K562 (cell line): ENCODE data around the gene RACK1. TPM values are rescaled to one million over a fixed set of nuclear protein-coding genes. Genes with fewer than 3 reads are reported as not detected.

ENCODE experiments used
- ARID1B ChIP-seq: fragments of 450-650 bp; IDR thresholded peaks from 2 replicates; pipeline ENCODE4 v1.6.1; 2016; ENCODE audit warnings: antibody characterized with exemption, mild to moderate bottlenecking, inconsistent platforms
- BRD4 ChIP-seq: fragments of 200-600 bp; sonication (generic); IDR thresholded peaks from 2 replicates; pipeline ENCODE4 v1.6.1; 2017; ENCODE audit warnings: inconsistent platforms
- CTBP1 ChIP-seq: fragments of 450-650 bp; IDR thresholded peaks from 2 replicates; pipeline ENCODE4 v1.6.1; 2016; ENCODE audit warnings: borderline replicate concordance
- HMG20A ChIP-seq: fragments of 450-650 bp; formaldehyde crosslinking; conservative IDR thresholded peaks from 2 replicates; pipeline ENCODE4 v1.4.0; 2020; ENCODE audit warnings: mild to moderate bottlenecking, mixed read lengths
- HNRNPLL ChIP-seq: fragments of 200-400 bp; formaldehyde crosslinking; IDR thresholded peaks from 2 replicates; pipeline ENCODE4 v1.6.1; 2017; ENCODE audit warnings: low read length, low read depth, mild to moderate bottlenecking; ENCODE audit not compliant: poor library complexity, severe bottlenecking
- KDM1A ChIP-seq, 2 experiments: fragments of 450-650 bp; IDR thresholded peaks; 2 replicates each; pipeline ENCODE4 v1.6.1; 2016; ENCODE audit warnings: mild to moderate bottlenecking in 2 of 2
- MCM3 ChIP-seq: fragments of 450-650 bp; IDR thresholded peaks from 2 replicates; pipeline ENCODE4 v1.6.1; 2016
- MEIS2 ChIP-seq: fragments of 450-650 bp; IDR thresholded peaks from 2 replicates; pipeline ENCODE4 v1.6.1; 2014; ENCODE audit warnings: mild to moderate bottlenecking; ENCODE audit not compliant: partially characterized antibody
- MYNN ChIP-seq, 2 experiments: sonication (generic); formaldehyde crosslinking in 1 of 2; IDR thresholded peaks; 2 replicates each; pipeline versions ENCODE4 v1.5.0 to v1.6.1; 2016 to 2020; ENCODE audit warnings: antibody characterized with exemption in 1 of 2, missing genetic modification reagents in 1 of 2
- NCOR1 ChIP-seq: fragments of 450-650 bp; IDR thresholded peaks from 2 replicates; pipeline ENCODE4 v1.6.1; 2016; ENCODE audit warnings: mild to moderate bottlenecking, moderate library complexity
- NR2C1 ChIP-seq, 2 experiments: fragments of 450-650 bp; IDR thresholded peaks; 2 replicates each; pipeline ENCODE4 v1.6.1; 2017; ENCODE audit warnings: mild to moderate bottlenecking in 2 of 2, antibody characterized with exemption in 1 of 2, inconsistent platforms in 1 of 2, missing compliant biosample characterization in 1 of 2, missing genetic modification characterization in 1 of 2
- PML ChIP-seq: IDR thresholded peaks from 2 replicates; pipeline ENCODE4 v1.6.1; 2012; ENCODE audit warnings: low read length, inconsistent platforms
- POLR2AphosphoS5 ChIP-seq: IDR thresholded peaks from 2 replicates; pipeline ENCODE4 v1.6.1; 2011; ENCODE audit warnings: mild to moderate bottlenecking, low read depth, low read length, moderate library complexity; ENCODE audit not compliant: control insufficient read depth, insufficient read depth
- POLR2G ChIP-seq: fragments of 200-400 bp; formaldehyde crosslinking; IDR thresholded peaks from 2 replicates; pipeline ENCODE4 v1.6.1; 2017; ENCODE audit warnings: low read depth, mild to moderate bottlenecking, antibody characterized with exemption, low read length, moderate library complexity
- RB1 ChIP-seq: fragments of 450-650 bp; IDR thresholded peaks from 2 replicates; pipeline ENCODE4 v1.6.1; 2017; ENCODE audit warnings: low read depth, mild to moderate bottlenecking
- TCF7 ChIP-seq: sonication (generic); IDR thresholded peaks from 2 replicates; pipeline ENCODE4 v1.6.1; 2016; ENCODE audit warnings: antibody characterized with exemption, borderline replicate concordance
- TEAD4 ChIP-seq, 2 experiments: sonication (generic) in 1 of 2; formaldehyde crosslinking in 1 of 2; IDR thresholded peaks; 2 replicates each; pipeline versions ENCODE4 v1.6.1 to v1.8.0; 2012 to 2022; ENCODE audit warnings: borderline replicate concordance in 1 of 2, inconsistent platforms in 1 of 2, low read length in 1 of 2, mild to moderate bottlenecking in 1 of 2, missing genetic modification reagents in 1 of 2
- polyA plus RNA-seq, 8 experiments: library from polyadenylated mRNA; depleted of rRNA in 4 of 8; stranded (reverse) in 5 of 8; unstranded in 3 of 8; fragments of >200 nt; fragmentation: Nextera tagmentation in 2 of 8; fragmentation: Illumina TruSeq in 1 of 8; extraction: Ambion mirVana in 2 of 8; extraction: Trizol in 1 of 8; gene quantifications; 2 replicates each; pipeline versions ENCODE4 v1.2.1 to v1.2.3, GENCODE V29; 2011 to 2014; ENCODE audit warnings: inconsistent platforms in 1 of 8, missing spikeins in 1 of 8
- total RNA-seq, 7 experiments: library from RNA; depleted of rRNA in 6 of 7; stranded (reverse); fragments of >200 nt in 6 of 7; fragmentation: Illumina TruSeq in 2 of 7; extraction: Trizol in 2 of 7; gene quantifications; 2 replicates each; pipeline versions ENCODE4 v1.2.1 to v1.2.3, GENCODE V29; 2011 to 2021; ENCODE audit warnings: low replicate concordance in 1 of 7
- TF ChIP-seq, protein P1 (sequence below): fragments of 250-450 bp; sonication (Bioruptor Pico); IDR thresholded peaks from 2 replicates; pipeline ENCODE4 v1.4.0; 2020; ENCODE audit warnings: mild to moderate bottlenecking, moderate library complexity, borderline replicate concordance

RACK1 gene
- total and polyA plus RNA-seq, 9 of the 15 experiments (the other 6 are each of a cell fraction or from before 2014, with no cell fraction given): 2,303 to 5,311 (median 3,833) TPM

GRCh38 chr5:181259283-181259682 is 15.6 kb upstream of the RACK1 start (continued):
- TF ChIP-seq, protein P1, sequence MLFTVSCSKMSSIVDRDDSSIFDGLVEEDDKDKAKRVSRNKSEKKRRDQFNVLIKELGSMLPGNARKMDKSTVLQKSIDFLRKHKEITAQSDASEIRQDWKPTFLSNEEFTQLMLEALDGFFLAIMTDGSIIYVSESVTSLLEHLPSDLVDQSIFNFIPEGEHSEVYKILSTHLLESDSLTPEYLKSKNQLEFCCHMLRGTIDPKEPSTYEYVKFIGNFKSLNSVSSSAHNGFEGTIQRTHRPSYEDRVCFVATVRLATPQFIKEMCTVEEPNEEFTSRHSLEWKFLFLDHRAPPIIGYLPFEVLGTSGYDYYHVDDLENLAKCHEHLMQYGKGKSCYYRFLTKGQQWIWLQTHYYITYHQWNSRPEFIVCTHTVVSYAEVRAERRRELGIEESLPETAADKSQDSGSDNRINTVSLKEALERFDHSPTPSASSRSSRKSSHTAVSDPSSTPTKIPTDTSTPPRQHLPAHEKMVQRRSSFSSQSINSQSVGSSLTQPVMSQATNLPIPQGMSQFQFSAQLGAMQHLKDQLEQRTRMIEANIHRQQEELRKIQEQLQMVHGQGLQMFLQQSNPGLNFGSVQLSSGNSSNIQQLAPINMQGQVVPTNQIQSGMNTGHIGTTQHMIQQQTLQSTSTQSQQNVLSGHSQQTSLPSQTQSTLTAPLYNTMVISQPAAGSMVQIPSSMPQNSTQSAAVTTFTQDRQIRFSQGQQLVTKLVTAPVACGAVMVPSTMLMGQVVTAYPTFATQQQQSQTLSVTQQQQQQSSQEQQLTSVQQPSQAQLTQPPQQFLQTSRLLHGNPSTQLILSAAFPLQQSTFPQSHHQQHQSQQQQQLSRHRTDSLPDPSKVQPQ (CRISPR knock-in tag): no peak
- TF ChIP-seq BRD4 (no peak), ARID1B (0 out of 2 replicates have a peak, but pooled peaks have one; percentile 36), HNRNPLL (no peak), TEAD4 (IDR thresholded peaks at IDR 0.05; ENCODE audit: low read length) (peak; percentile 59), TEAD4 (CRISPR knock-in tag; IDR thresholded peaks at IDR 0.05; ENCODE audit: borderline replicate concordance) (no peak), CTBP1 (peak; percentile 55), POLR2AphosphoS5 (peak; percentile 23; the same call in 1 of the 2 replicates), NR2C1 (IDR thresholded peaks at IDR 0.05) (no peak), NR2C1 (tag; IDR thresholded peaks at IDR 0.05) (no peak), NCOR1 (peak; percentile 16; the same call in 1 of the 2 replicates), TCF7 (no peak), HMG20A (no peak), MYNN (IDR thresholded peaks at IDR 0.05) (no peak), MYNN (CRISPR knock-in tag; IDR thresholded peaks at IDR 0.05) (no peak), MCM3 (no peak), MEIS2 (peak; percentile 67), PML (0 out of 2 replicates have a peak, but pooled peaks have one; percentile 14), KDM1A (IDR thresholded peaks at IDR 0.05) (0 out of 4 replicates have a peak, but pooled peaks of 1 of the 2 experiments have one; percentile 9), POLR2G (no peak), RB1 (no peak)
